SU-DHL-6 (cell line): ENCODE measurements around the gene USP12.
"Not testable (repeated sequence)": the region's sequence is repeated elsewhere in the genome, so short reads cannot be mapped to it uniquely, and the experiment has no call there.

Experiments used
- H2AFZ ChIP-seq: fragments of 200-600 bp; sonication (generic); 2 replicates; pipeline ENCODE4 v1.6.1; 2014; ENCODE audit warnings: low read depth, mild to moderate bottlenecking, moderate library complexity, mixed read lengths, antibody characterized with exemption, low read length; ENCODE audit not compliant: severe bottlenecking
- H3F3A ChIP-seq: fragments of 200-600 bp; shearing (Covaris generic); 2 replicates; pipeline ENCODE4 v1.6.0; 2016; ENCODE audit warnings: antibody characterized with exemption, mild to moderate bottlenecking; ENCODE audit not compliant: insufficient read depth
- H3K27ac ChIP-seq: fragments of 200-600 bp; sonication (generic); 2 replicates; pipeline ENCODE4 v1.5.1; 2016; ENCODE audit warnings: low read depth, mild to moderate bottlenecking, low read length, moderate library complexity, mixed read lengths
- H3K27me3 ChIP-seq: fragments of 200-600 bp; sonication (generic), shearing (Covaris generic); 2 replicates; pipeline ENCODE4 v1.6.0; 2014; ENCODE audit warnings: mild to moderate bottlenecking, low read length
- H3K36me3 ChIP-seq: fragments of 200-600 bp; sonication (generic); 2 replicates; pipeline ENCODE4 v1.6.1; 2014; ENCODE audit warnings: mild to moderate bottlenecking, low read length, mixed read lengths
- H3K4me2 ChIP-seq: fragments of 300-600, 200-600 bp; shearing (Covaris generic), sonication (generic); 2 replicates; pipeline ENCODE4 v1.6.0; 2014; ENCODE audit warnings: low read length, low read depth, mild to moderate bottlenecking; ENCODE audit not compliant: poor library complexity, severe bottlenecking
- H3K4me3 ChIP-seq: fragments of 200-600 bp; sonication (generic); 2 replicates; pipeline ENCODE4 v1.5.1; 2014; ENCODE audit warnings: antibody characterized with exemption, low read length, mild to moderate bottlenecking, mixed read lengths; ENCODE audit not compliant: insufficient read depth, poor library complexity, severe bottlenecking
- H3K79me2 ChIP-seq: fragments of 200-600 bp; sonication (generic); 2 replicates; pipeline ENCODE4 v1.6.1; 2014; ENCODE audit warnings: mild to moderate bottlenecking, low read length, moderate library complexity; ENCODE audit not compliant: insufficient read depth
- H3K9ac ChIP-seq: fragments of 200-600 bp; sonication (generic); 2 replicates; pipeline ENCODE4 v1.7.0; 2014; ENCODE audit warnings: mild to moderate bottlenecking, low read length
- H3K9me2 ChIP-seq: fragments of 200-600 bp; sonication (generic); replicated peaks from 2 replicates; pipeline ENCODE4 v1.6.1; 2014; ENCODE audit warnings: low read length; ENCODE audit not compliant: insufficient read depth
- H3K9me3 ChIP-seq: fragments of 200-600 bp; sonication (generic); 2 replicates; pipeline ENCODE4 v1.6.1; 2014; ENCODE audit warnings: low read length, mixed read lengths; ENCODE audit not compliant: insufficient read depth
- H4K20me1 ChIP-seq: fragments of 200-600 bp; sonication (generic); 2 replicates; pipeline ENCODE4 v1.6.1; 2014; ENCODE audit warnings: low read depth, mild to moderate bottlenecking, antibody characterized with exemption, low read length, moderate library complexity, mixed read lengths
- CTCF ChIP-seq: fragments of 200-600 bp; sonication (generic); IDR thresholded peaks from one replicate; pipeline ENCODE4 v1.5.1; 2017; ENCODE audit warnings: antibody characterized with exemption, mild to moderate bottlenecking, low read length, moderate library complexity; ENCODE audit not compliant: insufficient read depth, poor library complexity, severe bottlenecking
- EZH2phosphoT487 ChIP-seq: fragments of 200-600 bp; sonication (generic), shearing (Covaris generic); conservative IDR thresholded peaks from 2 replicates; pipeline ENCODE4 v1.6.1; 2018; ENCODE audit warnings: mild to moderate bottlenecking, antibody characterized with exemption, low read length, moderate library complexity, mixed read lengths

Gene USP12

GRCh38 chr13:27076421-27076820 lies 95.2 kb downstream of the USP12 start:
- Histone ChIP-seq H3F3A (no peaks in the 10 kb centered on the region; the same call in 1 of the 2 replicates), H2AFZ (no peak overlapping the region), H3K4me3 (no peak overlapping the region), H3K9ac (no peak overlapping the region), H3K4me2 (no peak overlapping the region), H3K79me2 (no peaks in the 10 kb centered on the region), H3K9me2 (no peaks in the 10 kb centered on the region), H3K9me3 (no peaks in the 10 kb centered on the region), H4K20me1 (no peaks in the 10 kb centered on the region), H3K27me3 (no peaks in the 10 kb centered on the region), H3K27ac (no peak overlapping the region), H3K36me3 (peaks cover 9% of the 10 kb centered on the region)
- no peak for TF ChIP-seq EZH2phosphoT487
- no peak for TF ChIP-seq CTCF

GRCh38 chr13:27073186-27073585 lies 98.4 kb downstream of the USP12 start:
- Histone ChIP-seq H2AFZ (no peak overlapping the region), H3K79me2 (no peaks in the 10 kb centered on the region), H4K20me1 (no peaks in the 10 kb centered on the region), H3K27me3 (no peaks in the 10 kb centered on the region), H3K4me3 (no peak overlapping the region), H3K36me3 (peaks cover 6% of the 10 kb centered on the region; the same call in 1 of the 2 replicates), H3K27ac (no peak overlapping the region), H3K9ac (no peak overlapping the region), H3F3A (no peaks in the 10 kb centered on the region; the same call in 1 of the 2 replicates), H3K9me2 (no peaks in the 10 kb centered on the region), H3K9me3 (no peaks in the 10 kb centered on the region), H3K4me2 (no peak overlapping the region)
- no peak for TF ChIP-seq CTCF
- no peak for TF ChIP-seq EZH2phosphoT487

- not testable (repeated sequence) for H3K27me3 ChIP-seq, H3F3A ChIP-seq, H3K79me2 ChIP-seq, H2AFZ ChIP-seq, H3K4me3 ChIP-seq, H3K36me3 ChIP-seq, H3K4me2 ChIP-seq, H4K20me1 ChIP-seq, H3K9ac ChIP-seq, H3K9me2 ChIP-seq, H3K27ac ChIP-seq, H3K9me3 ChIP-seq
Observed at GRCh38 chr13:27066123-27066522, 105.5 kb downstream of the USP12 start.

GRCh38 chr13:27065582-27065981 lies 106.0 kb downstream of the USP12 start:
- no peaks in the 10 kb centered on the region for H3K9me2 ChIP-seq
- H4K20me1 ChIP-seq: no peaks in the 10 kb centered on the region
- no peak overlapping the region for H3K4me3 ChIP-seq
- H3K27ac ChIP-seq: no peak overlapping the region
- no peak for TF ChIP-seq EZH2phosphoT487
- TF ChIP-seq CTCF: no peak
- H3K27me3 ChIP-seq: no peaks in the 10 kb centered on the region
- H3K9me3 ChIP-seq: no peaks in the 10 kb centered on the region
- no peak overlapping the region for H3K4me2 ChIP-seq
- H3K79me2 ChIP-seq: no peaks in the 10 kb centered on the region
- H2AFZ ChIP-seq: no peak overlapping the region
- H3F3A ChIP-seq: peaks cover 5% of the 10 kb centered on the region; the same call in 1 of the 2 replicates
- H3K36me3 ChIP-seq: no peaks in the 10 kb centered on the region
- no peak overlapping the region for H3K9ac ChIP-seq
